PC-9 (cell line): ENCODE measurements around the gene NADK2.

Experiments
- EZH2 ChIP-seq: fragments of 200-600 bp; sonication (generic); IDR thresholded peaks from 2 replicates; pipeline ENCODE4 v1.8.0; 2017; ENCODE audit warnings: antibody characterized with exemption, low read depth
- TF ChIP-seq, protein P1 (sequence below): fragments of 200-600 bp; sonication (generic); conservative IDR thresholded peaks from 2 replicates; pipeline ENCODE4 v1.6.1; 2017; ENCODE audit warnings: mixed run types, antibody characterized with exemption, mild to moderate bottlenecking, moderate library complexity

DNA sequence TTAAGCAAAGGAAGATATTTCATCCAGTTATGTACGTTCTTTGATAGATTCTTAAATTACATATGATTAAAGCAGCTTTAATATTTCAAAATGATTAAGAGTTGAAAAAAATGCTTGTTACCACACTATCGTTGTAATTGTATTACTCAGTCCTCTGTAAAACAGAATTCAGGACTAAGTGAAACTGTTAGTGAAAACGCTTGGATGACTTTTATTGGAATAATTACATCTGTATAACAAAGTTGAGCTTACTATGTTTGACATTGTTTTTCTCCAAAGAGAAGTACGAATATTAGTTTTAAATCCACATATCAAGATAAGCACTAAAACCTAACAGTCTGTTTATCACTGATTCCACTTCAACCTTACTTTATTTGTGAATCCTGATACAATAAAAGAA, 8.7 kb upstream of the NADK2 start:
- TF ChIP-seq, protein P1, sequence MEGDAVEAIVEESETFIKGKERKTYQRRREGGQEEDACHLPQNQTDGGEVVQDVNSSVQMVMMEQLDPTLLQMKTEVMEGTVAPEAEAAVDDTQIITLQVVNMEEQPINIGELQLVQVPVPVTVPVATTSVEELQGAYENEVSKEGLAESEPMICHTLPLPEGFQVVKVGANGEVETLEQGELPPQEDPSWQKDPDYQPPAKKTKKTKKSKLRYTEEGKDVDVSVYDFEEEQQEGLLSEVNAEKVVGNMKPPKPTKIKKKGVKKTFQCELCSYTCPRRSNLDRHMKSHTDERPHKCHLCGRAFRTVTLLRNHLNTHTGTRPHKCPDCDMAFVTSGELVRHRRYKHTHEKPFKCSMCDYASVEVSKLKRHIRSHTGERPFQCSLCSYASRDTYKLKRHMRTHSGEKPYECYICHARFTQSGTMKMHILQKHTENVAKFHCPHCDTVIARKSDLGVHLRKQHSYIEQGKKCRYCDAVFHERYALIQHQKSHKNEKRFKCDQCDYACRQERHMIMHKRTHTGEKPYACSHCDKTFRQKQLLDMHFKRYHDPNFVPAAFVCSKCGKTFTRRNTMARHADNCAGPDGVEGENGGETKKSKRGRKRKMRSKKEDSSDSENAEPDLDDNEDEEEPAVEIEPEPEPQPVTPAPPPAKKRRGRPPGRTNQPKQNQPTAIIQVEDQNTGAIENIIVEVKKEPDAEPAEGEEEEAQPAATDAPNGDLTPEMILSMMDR: no peak
- TF ChIP-seq EZH2: no peak
